Endothelial cell of hepatic sinusoid (primary cell): ENCODE results near the gene FRMPD2.

Experiments
- in situ Hi-C: cut with HindIII; loops from 2 replicates; pipeline ENCODE4 v1.10.0; 2017; ENCODE audit warnings: low sequenced_read_pairs

Gene FRMPD2

GRCh38 chr10:48274636-48275035 lies at the start of gene FRMPD2:
FRMPD2 (minus strand) TSS chr10:48274696; CDS start chr10:48274567, 129 bp downstream.
- in situ Hi-C loops, result no loop called here

GRCh38 chr10:48322017-48322416 lies 47.5 kb upstream of the FRMPD2 start:
- in situ Hi-C loops, result no loop called here

- in situ Hi-C loops, result loop anchor here (5.0 kb wide), 1 partner anchor 90 kb away; no protein-coding TSS in a partner anchor
Observed at GRCh38 chr10:48317321-48317990, 43.0 kb upstream of the FRMPD2 start.

GRCh38 chr10:48316236-48316635 lies 41.7 kb upstream of the FRMPD2 start:
- in situ Hi-C loops, result loop anchor here (5.0 kb wide), 1 partner anchor 89 kb away; no protein-coding TSS in a partner anchor

- in situ Hi-C loops, result no loop called here
Observed at GRCh38 chr10:48314107-48314506, 39.6 kb upstream of the FRMPD2 start.

- in situ Hi-C loops, result loop anchor here (10.0 kb wide), 1 partner anchor 65 kb away; no protein-coding TSS in a partner anchor
Observed at GRCh38 chr10:48309711-48310226, 35.3 kb upstream of the FRMPD2 start.

GRCh38 chr10:48307711-48308018 lies 33.2 kb upstream of the FRMPD2 start:
- in situ Hi-C loops, result loop anchor here (10.0 kb wide), 1 partner anchor 63 kb away; no protein-coding TSS in a partner anchor

- in situ Hi-C loops, result loop anchor here (10.0 kb wide), 1 partner anchor 62 kb away; no protein-coding TSS in a partner anchor
Observed at GRCh38 chr10:48306870-48307710, 32.6 kb upstream of the FRMPD2 start.

GRCh38 chr10:48306265-48306869 lies 31.9 kb upstream of the FRMPD2 start, which contains the start of gene MAPK8:
MAPK8 (plus strand) TSS chr10:48306677; CDS start chr10:48401661, 94,984 bp downstream.
- in situ Hi-C loops, result loop anchor here (10.0 kb wide), 1 partner anchor 62 kb away; no protein-coding TSS in a partner anchor

- in situ Hi-C loops, result loop anchor here (10.0 kb wide), 1 partner anchor 61 kb away; no protein-coding TSS in a partner anchor
Observed at GRCh38 chr10:48305905-48306264, 31.4 kb upstream of the FRMPD2 start.

- in situ Hi-C loops, result loop anchor here (10.0 kb wide), 1 partner anchor 58 kb away; no protein-coding TSS in a partner anchor
Observed at GRCh38 chr10:48302515-48303476, 28.3 kb upstream of the FRMPD2 start.

GRCh38 chr10:48300556-48300955 lies 26.1 kb upstream of the FRMPD2 start:
- in situ Hi-C loops, result loop anchor here (10.0 kb wide), 1 partner anchor 56 kb away; no protein-coding TSS in a partner anchor

- in situ Hi-C loops, result loop anchor here (10.0 kb wide), 1 partner anchor 55 kb away; no protein-coding TSS in a partner anchor
Observed at GRCh38 chr10:48299692-48300091, 25.2 kb upstream of the FRMPD2 start.

GRCh38 chr10:48299066-48299465 lies 24.6 kb upstream of the FRMPD2 start:
- in situ Hi-C loops, result no loop called here

GRCh38 chr10:48296576-48297098 lies 22.1 kb upstream of the FRMPD2 start:
- in situ Hi-C loops, result no loop called here

GRCh38 chr10:48294431-48294830 lies 19.9 kb upstream of the FRMPD2 start:
- in situ Hi-C loops, result no loop called here

GRCh38 chr10:48292616-48293015 lies 18.1 kb upstream of the FRMPD2 start:
- in situ Hi-C loops, result no loop called here

- in situ Hi-C loops, result no loop called here
Observed at GRCh38 chr10:48291190-48291589, 16.7 kb upstream of the FRMPD2 start.

GRCh38 chr10:48290286-48290685 lies 15.8 kb upstream of the FRMPD2 start:
- in situ Hi-C loops, result no loop called here
